ENCODE measurements around the gene DNAI1.

DNA sequence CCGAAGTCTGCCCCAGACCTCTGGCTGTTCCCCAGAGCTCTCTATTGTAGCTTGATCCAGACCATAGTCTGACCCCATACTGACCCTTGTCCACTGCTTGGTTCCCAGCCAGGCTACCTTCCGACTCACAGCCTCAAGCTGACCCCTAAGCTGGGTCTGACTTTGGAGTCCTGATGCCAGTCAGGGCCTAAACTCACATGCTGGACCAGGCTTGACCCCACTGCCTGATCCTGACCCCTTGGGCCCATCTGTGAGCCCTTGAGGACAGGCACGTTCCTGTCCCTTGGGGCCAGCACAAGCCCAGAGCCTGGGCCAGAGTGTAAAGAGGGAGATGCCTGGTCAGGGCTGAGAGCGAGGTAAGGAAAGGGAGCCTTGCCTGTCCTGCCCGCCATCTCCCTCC is 96.9 kb downstream of the DNAI1 start:
- TF ChIP-seq CTCF (conservative IDR thresholded peaks at IDR 0.05) (no peak), ZFX (IDR thresholded peaks at IDR 0.05) (no peak)

Measured in C4-2B (cell line).